ENCODE results near the gene DOCK10. TPM values are rescaled to one million over a fixed set of nuclear protein-coding genes. Genes with fewer than 3 reads are reported as not detected.
A peak's percentile ranks its signal among the peaks of the same experiment; 100 is the strongest.

DOCK10 gene
- total and polyA plus RNA-seq, 8 donors = 0.89 to 33.8 (median 3.2) TPM

GRCh38 chr2:224940618-224941017 lies 101.7 kb downstream of the DOCK10 start:
- 93 to 100% (median 96%) methylated on average over 3 of the region's 3 CpGs for WGBS, 5 donors
- no peak for TF ChIP-seq EP300 (IDR thresholded peaks at IDR 0.05)
- no peak for TF ChIP-seq POLR2A (IDR thresholded peaks at IDR 0.05)
- no peak for TF ChIP-seq CTCF (IDR thresholded peaks at IDR 0.05)
- TF ChIP-seq POLR2AphosphoS5 (IDR thresholded peaks at IDR 0.05) = no peak
- Histone ChIP-seq H3K27ac (no peak overlapping the region), H3K4me1 (peaks cover 0 to 19% (median 7%) of the 10 kb centered on the region in 4 donors), H3K36me3 (no peaks in the 10 kb centered on the region), H3K27me3 (no peaks in the 10 kb centered on the region), H3K9me3 (no peaks in the 10 kb centered on the region), H3K4me3 (no peak overlapping the region)
- DNase-seq = no peak
- intact Hi-C loops (cut with DNase I; ENCODE audit: low total_unique reads) = no loop called here

GRCh38 chr2:224938651-224939182 lies 103.6 kb downstream of the DOCK10 start:
- intact Hi-C loops (cut with DNase I; ENCODE audit: low total_unique reads) = no loop called here
- Histone ChIP-seq H3K27ac (peak overlapping the region in 2 of 5 donors; percentile 19 to 36), H3K36me3 (no peaks in the 10 kb centered on the region), H3K27me3 (no peaks in the 10 kb centered on the region), H3K4me3 (no peak overlapping the region), H3K9me3 (no peaks in the 10 kb centered on the region), H3K4me1 (peaks cover 0 to 30% (median 14%) of the 10 kb centered on the region in 4 donors)
- TF ChIP-seq CTCF (IDR thresholded peaks at IDR 0.05) (no peak), EP300 (IDR thresholded peaks at IDR 0.05) (no peak), POLR2AphosphoS5 (IDR thresholded peaks at IDR 0.05) (no peak), POLR2A (IDR thresholded peaks at IDR 0.05) (no peak)
- peak in 1 of 2 donors; percentile 60 for DNase-seq
- 13 to 30% (median 17%) methylated on average over 6 of the region's 6 CpGs for WGBS, 5 donors

- no peak for DNase-seq
- 64 to 78% (median 69%) methylated on average over 5 of the region's 5 CpGs for WGBS, 5 donors
- Histone ChIP-seq H3K36me3 (no peaks in the 10 kb centered on the region), H3K27me3 (no peaks in the 10 kb centered on the region), H3K4me1 (peaks cover 0 to 30% (median 14%) of the 10 kb centered on the region in 4 donors), H3K27ac (peak overlapping the region in 2 of 5 donors; percentile 29 to 36), H3K4me3 (no peak overlapping the region), H3K9me3 (no peaks in the 10 kb centered on the region)
- intact Hi-C loops (cut with DNase I; ENCODE audit: low total_unique reads) = no loop called here
- TF ChIP-seq POLR2AphosphoS5 (IDR thresholded peaks at IDR 0.05) (no peak), POLR2A (IDR thresholded peaks at IDR 0.05) (no peak), CTCF (IDR thresholded peaks at IDR 0.05) (no peak), EP300 (IDR thresholded peaks at IDR 0.05) (no peak)
These were observed 104.4 kb downstream of the DOCK10 start for GRCh38 chr2:224937887-224938286.

GRCh38 chr2:224934526-224935188 lies 107.6 kb downstream of the DOCK10 start:
- peaks cover 0 to 32% (median 14%) of the 10 kb centered on the region in 4 donors for H3K4me1 ChIP-seq
- no peak overlapping the region for H3K4me3 ChIP-seq
- TF ChIP-seq POLR2AphosphoS5 (IDR thresholded peaks at IDR 0.05) = no peak
- TF ChIP-seq POLR2A (IDR thresholded peaks at IDR 0.05) = no peak
- no peak for TF ChIP-seq CTCF (IDR thresholded peaks at IDR 0.05)
- TF ChIP-seq EP300 (IDR thresholded peaks at IDR 0.05) = no peak
- H3K36me3 ChIP-seq = no peaks in the 10 kb centered on the region
- intact Hi-C loops (cut with DNase I; ENCODE audit: low total_unique reads) = no loop called here
- WGBS, 5 donors = 57 to 71% (median 69%) methylated on average over 5 of the region's 5 CpGs
- no peak overlapping the region for H3K27ac ChIP-seq
- no peaks in the 10 kb centered on the region for H3K27me3 ChIP-seq
- no peak for DNase-seq
- no peaks in the 10 kb centered on the region for H3K9me3 ChIP-seq

Measured in stomach (tissue), 9 donors.